Prostate gland (tissue), 2 donors: ENCODE measurements around the gene SEC61G. TPM values are rescaled to one million over a fixed set of nuclear protein-coding genes. Genes with fewer than 3 reads are reported as not detected.

Experiments used
- DNase-seq: peaks from one replicate; pipeline ENCODE4 v3.0.0-alpha.2; 2019; ENCODE audit warnings: low spot score
- H3K27ac ChIP-seq, 2 donors: fragments of 200-600 bp; sonication (generic); 2 replicates each; pipeline ENCODE4 v1.5.1; 2017 to 2019
- H3K27me3 ChIP-seq: fragments of 200-600 bp; sonication (generic); replicated peaks from 2 replicates; pipeline ENCODE4 v1.5.1; 2019; ENCODE audit not compliant: insufficient read depth
- H3K36me3 ChIP-seq, 2 donors: fragments of 200-600 bp; sonication (generic); 1 replicate in 1 of 2; 2 replicates in 1 of 2; pipeline versions ENCODE4 v1.5.1 to v1.8.1; 2017 to 2019
- H3K4me1 ChIP-seq: fragments of 200-600 bp; sonication (generic); replicated peaks from 2 replicates; pipeline ENCODE4 v1.5.1; 2019
- H3K4me3 ChIP-seq, 2 donors: fragments of 200-600 bp; sonication (generic); 2 replicates each; pipeline ENCODE4 v1.5.1; 2017 to 2019
- H3K9me3 ChIP-seq: fragments of 200-600 bp; sonication (generic); 2 replicates; pipeline ENCODE4 v1.5.1; 2017
- POLR2A ChIP-seq: fragments of 450-650 bp; IDR thresholded peaks from one replicate; pipeline ENCODE4 v1.6.1; 2016; ENCODE audit warnings: antibody characterized with exemption, mild to moderate bottlenecking
- POLR2AphosphoS5 ChIP-seq: sonication (generic); formaldehyde crosslinking; IDR thresholded peaks from one replicate; pipeline ENCODE4 v1.6.1; 2017; ENCODE audit warnings: antibody characterized with exemption
- WGBS: methylation state at CpG from one replicate; pipeline ENCODE4 v1.1.5; 2018; 5-methylcytosine and 5-hydroxymethylcytosine counted together
- intact Hi-C: fragments of 100-400 bp; cut with DNase I; formaldehyde crosslinking; loops from one replicate; pipeline ENCODE4 v1.14.2; 2022
- total RNA-seq, 2 donors: library from RNA; depleted of rRNA; stranded (reverse); fragments of >200 nt; gene quantifications; one replicate each; pipeline ENCODE4 v1.1.0, GENCODE V29; 2016
- TF ChIP-seq, protein P1 (sequence below), 4 experiments: fragments of 200-600 bp in 2 of 4; fragments of 450-650 bp in 2 of 4; sonication (generic) in 2 of 4; IDR thresholded peaks; 1 replicate in 3 of 4; 2 replicates in 1 of 4; pipeline ENCODE4 v1.5.1; 2016 to 2019; ENCODE audit warnings: antibody characterized with exemption in 4 of 4, mild to moderate bottlenecking in 2 of 4, moderate library complexity in 2 of 4

The SEC61G gene
- total RNA-seq, 2 donors from 2014 or later = 253 to 473 TPM

DNA sequence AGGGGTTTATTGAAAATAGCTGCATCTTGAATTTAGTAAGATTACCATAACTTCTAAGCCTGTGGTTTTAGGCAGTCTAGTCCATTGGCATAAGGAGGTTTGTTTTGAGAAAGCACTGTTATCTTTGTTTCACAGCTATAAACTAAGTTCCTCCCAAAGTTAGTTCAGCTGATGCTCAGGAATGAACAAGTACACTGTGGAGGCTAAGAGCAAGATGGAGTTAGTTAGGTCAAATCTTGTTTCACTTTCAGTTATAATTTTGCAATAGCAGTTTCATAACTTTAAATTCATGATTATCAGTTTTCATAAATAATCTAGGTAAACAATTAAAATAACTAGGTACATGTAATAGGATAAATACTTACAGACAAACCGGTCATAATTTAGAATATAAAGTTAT is 15.4 kb downstream of the SEC61G start:
- TF ChIP-seq, protein P1, sequence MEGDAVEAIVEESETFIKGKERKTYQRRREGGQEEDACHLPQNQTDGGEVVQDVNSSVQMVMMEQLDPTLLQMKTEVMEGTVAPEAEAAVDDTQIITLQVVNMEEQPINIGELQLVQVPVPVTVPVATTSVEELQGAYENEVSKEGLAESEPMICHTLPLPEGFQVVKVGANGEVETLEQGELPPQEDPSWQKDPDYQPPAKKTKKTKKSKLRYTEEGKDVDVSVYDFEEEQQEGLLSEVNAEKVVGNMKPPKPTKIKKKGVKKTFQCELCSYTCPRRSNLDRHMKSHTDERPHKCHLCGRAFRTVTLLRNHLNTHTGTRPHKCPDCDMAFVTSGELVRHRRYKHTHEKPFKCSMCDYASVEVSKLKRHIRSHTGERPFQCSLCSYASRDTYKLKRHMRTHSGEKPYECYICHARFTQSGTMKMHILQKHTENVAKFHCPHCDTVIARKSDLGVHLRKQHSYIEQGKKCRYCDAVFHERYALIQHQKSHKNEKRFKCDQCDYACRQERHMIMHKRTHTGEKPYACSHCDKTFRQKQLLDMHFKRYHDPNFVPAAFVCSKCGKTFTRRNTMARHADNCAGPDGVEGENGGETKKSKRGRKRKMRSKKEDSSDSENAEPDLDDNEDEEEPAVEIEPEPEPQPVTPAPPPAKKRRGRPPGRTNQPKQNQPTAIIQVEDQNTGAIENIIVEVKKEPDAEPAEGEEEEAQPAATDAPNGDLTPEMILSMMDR (IDR thresholded peaks at IDR 0.05) = no peak
- TF ChIP-seq POLR2A (no peak), POLR2AphosphoS5 (no peak)
- DNase-seq = no peak
- no peaks in the 10 kb centered on the region for H3K27me3 ChIP-seq
- intact Hi-C loops = no loop called here
- H3K4me3 ChIP-seq = no peak overlapping the region
- H3K9me3 ChIP-seq = no peaks in the 10 kb centered on the region
- 96% methylated on average over 1 of the region's 1 CpG for WGBS
- no peaks in the 10 kb centered on the region for H3K36me3 ChIP-seq
- H3K27ac ChIP-seq = no peak overlapping the region
- H3K4me1 ChIP-seq = no peaks in the 10 kb centered on the region

GRCh38 chr7:54738737-54739136 is 20.3 kb downstream of the SEC61G start:
- no peaks in the 10 kb centered on the region for H3K4me1 ChIP-seq
- no peak overlapping the region for H3K4me3 ChIP-seq
- no peaks in the 10 kb centered on the region for H3K27me3 ChIP-seq
- H3K36me3 ChIP-seq = no peaks in the 10 kb centered on the region
- no peaks in the 10 kb centered on the region for H3K9me3 ChIP-seq
- H3K27ac ChIP-seq = no peak overlapping the region
- intact Hi-C loops = no loop called here
- DNase-seq = no peak
- WGBS = 83% methylated on average over 1 of the region's 1 CpG
- TF ChIP-seq, protein P1 (IDR thresholded peaks at IDR 0.05) = no peak
- TF ChIP-seq POLR2AphosphoS5 (no peak), POLR2A (no peak)

GRCh38 chr7:54729107-54729506 is 29.9 kb downstream of the SEC61G start:
- Histone ChIP-seq H3K4me3 (no peak overlapping the region), H3K4me1 (no peaks in the 10 kb centered on the region), H3K27me3 (no peaks in the 10 kb centered on the region), H3K9me3 (no peaks in the 10 kb centered on the region), H3K36me3 (no peaks in the 10 kb centered on the region), H3K27ac (no peak overlapping the region)
- no peak for DNase-seq
- intact Hi-C loops = no loop called here
- WGBS = 93% methylated on average over 1 of the region's 1 CpG
- no peak for TF ChIP-seq POLR2AphosphoS5
- TF ChIP-seq POLR2A = no peak
- TF ChIP-seq, protein P1 (IDR thresholded peaks at IDR 0.05) = no peak

GRCh38 chr7:54728411-54728810 is 30.6 kb downstream of the SEC61G start:
- TF ChIP-seq, protein P1 (IDR thresholded peaks at IDR 0.05) = no peak
- TF ChIP-seq POLR2A (no peak), POLR2AphosphoS5 (no peak)
- intact Hi-C loops = no loop called here
- 62% methylated on average over 4 of the region's 4 CpGs for WGBS
- no peak overlapping the region for H3K4me3 ChIP-seq
- DNase-seq = no peak
- H3K36me3 ChIP-seq = no peaks in the 10 kb centered on the region
- H3K27ac ChIP-seq = no peak overlapping the region
- H3K27me3 ChIP-seq = no peaks in the 10 kb centered on the region
- no peaks in the 10 kb centered on the region for H3K4me1 ChIP-seq
- H3K9me3 ChIP-seq = no peaks in the 10 kb centered on the region

- H3K4me3 ChIP-seq = no peak overlapping the region
- no peaks in the 10 kb centered on the region for H3K36me3 ChIP-seq
- 86% methylated on average over 7 of the region's 7 CpGs for WGBS
- DNase-seq = no peak
- no peak for TF ChIP-seq POLR2A
- TF ChIP-seq, protein P1 (IDR thresholded peaks at IDR 0.05) = no peak
- no peak for TF ChIP-seq POLR2AphosphoS5
- H3K4me1 ChIP-seq = no peaks in the 10 kb centered on the region
- intact Hi-C loops = no loop called here
- no peak overlapping the region for H3K27ac ChIP-seq
- no peaks in the 10 kb centered on the region for H3K9me3 ChIP-seq
- H3K27me3 ChIP-seq = no peaks in the 10 kb centered on the region
Observed at GRCh38 chr7:54725255-54725654, 33.8 kb downstream of the SEC61G start.
